Panc1 (cell line): ENCODE measurements around the gene CPAMD8. TPM values are rescaled to one million over a fixed set of nuclear protein-coding genes. Genes with fewer than 3 reads are reported as not detected.

ENCODE experiments used
- ATAC-seq: fragments of 200-7000 bp; cut with Tn5 transposase; 2 replicates; pipeline ENCODE4 v1.9.1; 2020; ENCODE audit warnings: mild to moderate bottlenecking, moderate library complexity
- BruUV-seq: library from RNA; stranded (reverse); fragments of 400-500 nt; replicated peaks from 2 replicates; lab custom pipeline; 2021; lab: Mats Ljungman, UMichigan
- CTCF ChIA-PET: fragments of 300-600 bp; sonication (Branson Sonifier 250); formaldehyde crosslinking; loops from one replicate; lab custom pipeline; 2022; ENCODE audit warnings: antibody characterized with exemption; lab: Charles Lee
- POLR2A ChIA-PET: fragments of 300-600 bp; sonication (Branson Sonifier 250); formaldehyde crosslinking; loops from one replicate; lab custom pipeline; 2022; ENCODE audit warnings: antibody characterized with exemption; lab: Charles Lee
- DNase-seq: peaks from one replicate; pipeline ENCODE4 v3.0.0-alpha.2; 2010; ENCODE audit warnings: low read depth, low spot score
- H3K27ac ChIP-seq: 2 replicates; pipeline ENCODE4 v1.5.1; 2011; ENCODE audit warnings: mild to moderate bottlenecking, low read length, inconsistent platforms
- H3K27me3 ChIP-seq: fragments of 200-500 bp; sonication (Bioruptor generic); 2 replicates; pipeline ENCODE4 v1.6.0; 2014; ENCODE audit warnings: low read length, inconsistent platforms; ENCODE audit not compliant: control insufficient read depth, insufficient read depth
- H3K36me3 ChIP-seq: fragments of 200-500 bp; sonication (Bioruptor generic); 2 replicates; pipeline ENCODE4 v1.5.1; 2014; ENCODE audit warnings: inconsistent platforms, mild to moderate bottlenecking, low read length, moderate library complexity; ENCODE audit not compliant: control insufficient read depth, insufficient read depth
- H3K4me1 ChIP-seq: 2 replicates; pipeline ENCODE4 v1.5.1; 2011; ENCODE audit warnings: inconsistent platforms, mild to moderate bottlenecking, low read length, moderate library complexity; ENCODE audit not compliant: control insufficient read depth, insufficient read depth
- H3K4me3 ChIP-seq, 2 experiments: 2 replicates each; pipeline ENCODE4 v1.5.1; 2011 to 2012; ENCODE audit warnings: low read depth in 2 of 2, low read length in 2 of 2, mild to moderate bottlenecking in 2 of 2, inconsistent platforms in 1 of 2, moderate library complexity in 1 of 2
- H3K9me3 ChIP-seq: fragments of 200-500 bp; sonication (Bioruptor generic); 2 replicates; pipeline ENCODE4 v1.5.1; 2014; ENCODE audit warnings: low read depth, mild to moderate bottlenecking, inconsistent platforms, low read length, moderate library complexity; ENCODE audit not compliant: control insufficient read depth, insufficient read depth
- POLR2AphosphoS5 ChIP-seq: IDR thresholded peaks from 2 replicates; pipeline ENCODE4 v1.6.1; 2012; ENCODE audit warnings: mild to moderate bottlenecking, low read depth, low read length, moderate library complexity
- SIN3A ChIP-seq: IDR thresholded peaks from 2 replicates; pipeline ENCODE4 v1.6.1; 2012; ENCODE audit warnings: low read depth, mild to moderate bottlenecking, low read length, moderate library complexity, borderline replicate concordance; ENCODE audit not compliant: insufficient read depth
- TCF7L2 ChIP-seq: IDR thresholded peaks from 2 replicates; pipeline ENCODE4 v1.6.1; 2011; ENCODE audit warnings: mild to moderate bottlenecking, low read depth, low read length, inconsistent platforms
- in situ Hi-C: cut with HindIII; loops from 2 replicates; pipeline ENCODE4 v1.10.0; 2016; ENCODE audit warnings: low sequenced_read_pairs, low pct_unique_long_range_greater_than_20kb
- intact Hi-C: fragments of 100-400 bp; cut with micrococcal nuclease; formaldehyde crosslinking; loops from one replicate; pipeline ENCODE4 v1.10.0; 2022; ENCODE audit not compliant: unreplicated experiment
- total RNA-seq: library from RNA; stranded (reverse); gene quantifications from one replicate; pipeline ENCODE4 v1.2.1, GENCODE V29; 2021; ENCODE audit not compliant: unreplicated experiment
- TF ChIP-seq, protein P1 (sequence below): fragments of 450-650 bp; IDR thresholded peaks from 2 replicates; pipeline ENCODE4 v1.5.1; 2017; ENCODE audit warnings: mild to moderate bottlenecking
- TF ChIP-seq, protein P2 (sequence below), 2 experiments: IDR thresholded peaks; 2 replicates each; pipeline ENCODE4 v1.6.1; 2011 to 2012; ENCODE audit warnings: low read depth in 2 of 2, control low read depth in 1 of 2, low read length in 1 of 2, mild to moderate bottlenecking in 1 of 2, moderate library complexity in 1 of 2; ENCODE audit not compliant: insufficient read depth in 1 of 2

CPAMD8 gene
- total RNA-seq, 1 experiment from 2014 or later = 2.0 TPM

DNA sequence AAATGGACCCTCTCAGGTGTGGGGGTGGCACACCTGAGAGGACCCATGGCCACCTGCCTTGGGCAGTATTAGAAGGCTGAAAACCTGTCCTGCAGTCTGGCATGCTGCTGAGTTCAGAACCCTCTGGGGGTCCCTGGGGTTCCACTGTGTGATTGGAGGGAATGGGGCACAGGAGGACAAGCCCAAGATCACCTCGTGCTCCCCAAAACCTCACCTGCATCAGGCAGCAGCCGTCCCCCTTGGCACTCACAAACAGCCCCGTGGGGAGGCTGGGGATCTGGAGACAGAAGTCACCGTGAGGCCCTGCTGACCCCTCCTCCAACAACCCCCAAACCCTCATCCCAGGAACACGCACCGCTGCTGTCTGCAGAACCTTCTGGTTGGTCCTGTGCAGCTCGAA is 123.3 kb downstream of the CPAMD8 start:
- intact Hi-C loops (no loop called here), in situ Hi-C loops (no loop called here)
- no peak for DNase-seq
- CTCF ChIA-PET = no interaction called here
- Histone ChIP-seq H3K4me3 (no peak overlapping the region), H3K4me1 (no peaks in the 10 kb centered on the region), H3K36me3 (no peaks in the 10 kb centered on the region), H3K9me3 (no peaks in the 10 kb centered on the region), H3K27me3 (no peaks in the 10 kb centered on the region), H3K27ac (no peak overlapping the region)
- no peak for ATAC-seq
- no TSS peak for BruUV-seq
- POLR2A ChIA-PET = no interaction called here
- TF ChIP-seq SIN3A (no peak), POLR2AphosphoS5 (no peak), TCF7L2 (no peak)
- TF ChIP-seq, protein P1, sequence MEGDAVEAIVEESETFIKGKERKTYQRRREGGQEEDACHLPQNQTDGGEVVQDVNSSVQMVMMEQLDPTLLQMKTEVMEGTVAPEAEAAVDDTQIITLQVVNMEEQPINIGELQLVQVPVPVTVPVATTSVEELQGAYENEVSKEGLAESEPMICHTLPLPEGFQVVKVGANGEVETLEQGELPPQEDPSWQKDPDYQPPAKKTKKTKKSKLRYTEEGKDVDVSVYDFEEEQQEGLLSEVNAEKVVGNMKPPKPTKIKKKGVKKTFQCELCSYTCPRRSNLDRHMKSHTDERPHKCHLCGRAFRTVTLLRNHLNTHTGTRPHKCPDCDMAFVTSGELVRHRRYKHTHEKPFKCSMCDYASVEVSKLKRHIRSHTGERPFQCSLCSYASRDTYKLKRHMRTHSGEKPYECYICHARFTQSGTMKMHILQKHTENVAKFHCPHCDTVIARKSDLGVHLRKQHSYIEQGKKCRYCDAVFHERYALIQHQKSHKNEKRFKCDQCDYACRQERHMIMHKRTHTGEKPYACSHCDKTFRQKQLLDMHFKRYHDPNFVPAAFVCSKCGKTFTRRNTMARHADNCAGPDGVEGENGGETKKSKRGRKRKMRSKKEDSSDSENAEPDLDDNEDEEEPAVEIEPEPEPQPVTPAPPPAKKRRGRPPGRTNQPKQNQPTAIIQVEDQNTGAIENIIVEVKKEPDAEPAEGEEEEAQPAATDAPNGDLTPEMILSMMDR = no peak
- TF ChIP-seq, protein P2, sequence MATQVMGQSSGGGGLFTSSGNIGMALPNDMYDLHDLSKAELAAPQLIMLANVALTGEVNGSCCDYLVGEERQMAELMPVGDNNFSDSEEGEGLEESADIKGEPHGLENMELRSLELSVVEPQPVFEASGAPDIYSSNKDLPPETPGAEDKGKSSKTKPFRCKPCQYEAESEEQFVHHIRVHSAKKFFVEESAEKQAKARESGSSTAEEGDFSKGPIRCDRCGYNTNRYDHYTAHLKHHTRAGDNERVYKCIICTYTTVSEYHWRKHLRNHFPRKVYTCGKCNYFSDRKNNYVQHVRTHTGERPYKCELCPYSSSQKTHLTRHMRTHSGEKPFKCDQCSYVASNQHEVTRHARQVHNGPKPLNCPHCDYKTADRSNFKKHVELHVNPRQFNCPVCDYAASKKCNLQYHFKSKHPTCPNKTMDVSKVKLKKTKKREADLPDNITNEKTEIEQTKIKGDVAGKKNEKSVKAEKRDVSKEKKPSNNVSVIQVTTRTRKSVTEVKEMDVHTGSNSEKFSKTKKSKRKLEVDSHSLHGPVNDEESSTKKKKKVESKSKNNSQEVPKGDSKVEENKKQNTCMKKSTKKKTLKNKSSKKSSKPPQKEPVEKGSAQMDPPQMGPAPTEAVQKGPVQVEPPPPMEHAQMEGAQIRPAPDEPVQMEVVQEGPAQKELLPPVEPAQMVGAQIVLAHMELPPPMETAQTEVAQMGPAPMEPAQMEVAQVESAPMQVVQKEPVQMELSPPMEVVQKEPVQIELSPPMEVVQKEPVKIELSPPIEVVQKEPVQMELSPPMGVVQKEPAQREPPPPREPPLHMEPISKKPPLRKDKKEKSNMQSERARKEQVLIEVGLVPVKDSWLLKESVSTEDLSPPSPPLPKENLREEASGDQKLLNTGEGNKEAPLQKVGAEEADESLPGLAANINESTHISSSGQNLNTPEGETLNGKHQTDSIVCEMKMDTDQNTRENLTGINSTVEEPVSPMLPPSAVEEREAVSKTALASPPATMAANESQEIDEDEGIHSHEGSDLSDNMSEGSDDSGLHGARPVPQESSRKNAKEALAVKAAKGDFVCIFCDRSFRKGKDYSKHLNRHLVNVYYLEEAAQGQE (IDR thresholded peaks at IDR 0.05; ENCODE audit: insufficient read depth in 1 of 2, low read depth in 2 of 2, low read length in 1 of 2) = no peak

DNA sequence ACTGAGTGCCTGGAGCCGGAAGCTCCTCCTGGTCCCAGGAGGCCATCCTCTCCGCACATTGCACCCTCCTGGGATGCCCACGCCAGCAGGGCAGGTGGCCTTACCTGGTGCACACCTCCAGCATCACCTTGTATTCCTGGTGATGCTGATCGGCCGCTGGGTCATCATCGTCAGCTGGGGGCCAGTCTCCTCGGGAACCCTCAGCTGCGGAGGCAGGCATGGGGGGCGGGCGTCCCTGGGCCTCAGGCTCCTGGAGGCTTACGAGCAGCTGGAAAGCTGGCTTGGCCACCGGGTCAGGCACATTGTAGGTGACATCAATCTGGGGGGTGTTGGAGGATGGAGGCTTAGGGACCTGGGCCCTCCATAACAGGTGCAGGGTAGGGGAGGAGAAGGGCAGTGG is 124.1 kb downstream of the CPAMD8 start:
- Histone ChIP-seq H3K4me1 (no peaks in the 10 kb centered on the region), H3K9me3 (no peaks in the 10 kb centered on the region), H3K4me3 (no peak overlapping the region), H3K27me3 (no peaks in the 10 kb centered on the region), H3K36me3 (no peaks in the 10 kb centered on the region), H3K27ac (no peak overlapping the region)
- BruUV-seq = no TSS peak
- TF ChIP-seq POLR2AphosphoS5 = no peak
- TF ChIP-seq, protein P1 = no peak
- TF ChIP-seq SIN3A = no peak
- no peak for TF ChIP-seq TCF7L2
- TF ChIP-seq, protein P2 (IDR thresholded peaks at IDR 0.05; ENCODE audit: insufficient read depth in 1 of 2, low read depth in 2 of 2, low read length in 1 of 2) = no peak
- in situ Hi-C loops (no loop called here), intact Hi-C loops (no loop called here)
- POLR2A ChIA-PET = interaction anchor here (0.5 kb wide), 1 partner anchor 209 kb away, joined by 6 read pairs; no protein-coding TSS in a partner anchor
- ATAC-seq (no peak), DNase-seq (no peak)
- CTCF ChIA-PET = interaction anchor here (0.6 kb wide), 1 partner anchor 126 kb away, joined by 8 read pairs; no protein-coding TSS in a partner anchor
